ENCODE measurements around the gene RGCC. TPM values are rescaled to one million over a fixed set of nuclear protein-coding genes. Genes with fewer than 3 reads are reported as not detected.
"Not testable (repeated sequence)": the region's sequence is repeated elsewhere in the genome, so short reads cannot be mapped to it uniquely, and the experiment has no call there.

Gene RGCC
- total RNA-seq, 4 donors from 2014 or later = 68.2 to 148 (median 98.6) TPM

DNA sequence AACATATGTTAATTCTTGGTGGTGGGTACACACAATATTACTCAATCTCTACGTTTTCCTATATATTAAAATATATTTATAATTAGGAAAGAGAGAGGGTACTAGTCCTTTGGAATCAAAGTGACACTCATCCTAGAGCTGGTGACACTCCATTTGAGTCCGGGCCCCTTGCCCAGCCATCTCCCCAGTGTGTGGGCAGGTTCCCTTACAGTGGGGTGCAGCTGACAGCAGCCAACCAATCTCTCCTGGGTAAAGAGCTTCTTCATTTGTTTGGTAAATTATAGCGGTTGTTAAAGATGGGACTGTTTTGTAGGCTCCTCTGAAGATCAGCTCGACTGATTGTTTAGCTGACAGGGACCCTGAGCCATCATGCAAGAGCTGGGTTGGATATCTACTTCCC is 37.2 kb upstream of the RGCC start:
- DNase-seq (ENCODE audit: low spot score in 2 of 2) = no peak
- intact Hi-C loops (cut with DNase I; ENCODE audit: low total_unique reads) = no loop called here
- no peak overlapping the region for H3K4me3 ChIP-seq (ENCODE audit: low read depth, poor library complexity, severe bottlenecking)
- TF ChIP-seq, protein P1, sequence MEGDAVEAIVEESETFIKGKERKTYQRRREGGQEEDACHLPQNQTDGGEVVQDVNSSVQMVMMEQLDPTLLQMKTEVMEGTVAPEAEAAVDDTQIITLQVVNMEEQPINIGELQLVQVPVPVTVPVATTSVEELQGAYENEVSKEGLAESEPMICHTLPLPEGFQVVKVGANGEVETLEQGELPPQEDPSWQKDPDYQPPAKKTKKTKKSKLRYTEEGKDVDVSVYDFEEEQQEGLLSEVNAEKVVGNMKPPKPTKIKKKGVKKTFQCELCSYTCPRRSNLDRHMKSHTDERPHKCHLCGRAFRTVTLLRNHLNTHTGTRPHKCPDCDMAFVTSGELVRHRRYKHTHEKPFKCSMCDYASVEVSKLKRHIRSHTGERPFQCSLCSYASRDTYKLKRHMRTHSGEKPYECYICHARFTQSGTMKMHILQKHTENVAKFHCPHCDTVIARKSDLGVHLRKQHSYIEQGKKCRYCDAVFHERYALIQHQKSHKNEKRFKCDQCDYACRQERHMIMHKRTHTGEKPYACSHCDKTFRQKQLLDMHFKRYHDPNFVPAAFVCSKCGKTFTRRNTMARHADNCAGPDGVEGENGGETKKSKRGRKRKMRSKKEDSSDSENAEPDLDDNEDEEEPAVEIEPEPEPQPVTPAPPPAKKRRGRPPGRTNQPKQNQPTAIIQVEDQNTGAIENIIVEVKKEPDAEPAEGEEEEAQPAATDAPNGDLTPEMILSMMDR (IDR thresholded peaks at IDR 0.05) = no peak
- no peak for TF ChIP-seq POLR2A (IDR thresholded peaks at IDR 0.05)
- 84 to 86% methylated on average over 4 of the region's 4 CpGs for WGBS, 2 donors

DNA sequence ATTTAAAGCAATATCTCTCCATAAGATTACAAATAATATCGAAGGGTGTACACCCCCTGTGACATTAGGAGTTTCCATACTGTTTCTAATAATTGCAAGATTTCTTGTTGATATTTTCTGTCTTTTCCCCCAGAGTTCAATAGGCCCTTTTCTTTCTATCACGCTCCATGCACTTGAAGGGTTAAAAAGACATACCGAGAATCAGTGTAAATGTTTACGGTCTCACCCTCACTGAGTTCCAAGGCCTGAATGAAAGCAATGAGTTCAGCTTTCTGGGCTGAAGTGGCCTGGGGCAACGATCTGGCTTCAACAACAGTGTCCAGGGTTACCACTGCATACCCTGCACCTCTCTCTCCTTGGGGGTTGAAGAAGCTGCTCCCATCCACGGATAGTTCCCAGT is 36.0 kb upstream of the RGCC start:
- intact Hi-C loops (cut with DNase I; ENCODE audit: low total_unique reads); DNase-seq (ENCODE audit: low spot score in 2 of 2); H3K4me3 ChIP-seq (ENCODE audit: low read depth, poor library complexity, severe bottlenecking): not testable (repeated sequence)
- 68 to 72% methylated on average over 6 of the region's 6 CpGs for WGBS, 2 donors

DNA sequence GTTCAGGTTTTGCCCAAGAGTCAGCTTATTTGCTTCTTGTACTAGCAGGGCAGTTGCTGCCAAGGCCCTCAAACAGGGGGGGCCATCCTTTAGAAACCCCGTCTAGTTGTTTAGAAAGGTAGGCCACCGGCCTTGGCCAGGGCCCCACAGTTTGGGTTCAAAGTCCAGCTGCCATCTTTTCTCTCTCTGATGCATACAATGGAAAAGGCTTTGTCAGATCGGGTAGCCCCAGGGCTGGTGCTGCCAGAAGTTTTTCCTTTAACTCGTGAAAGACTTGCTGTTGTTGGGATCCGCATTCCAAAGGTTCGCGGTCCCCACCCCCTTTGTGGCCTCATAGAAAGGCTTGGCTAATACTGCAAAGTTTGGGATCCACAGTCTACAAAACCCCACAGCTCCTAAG is 35.4 kb upstream of the RGCC start:
- WGBS, 2 donors = 69 to 72% methylated on average over 7 of the region's 7 CpGs
- intact Hi-C loops (cut with DNase I; ENCODE audit: low total_unique reads); H3K4me3 ChIP-seq (ENCODE audit: low read depth, poor library complexity, severe bottlenecking); DNase-seq (ENCODE audit: low spot score in 2 of 2): not testable (repeated sequence)

DNA sequence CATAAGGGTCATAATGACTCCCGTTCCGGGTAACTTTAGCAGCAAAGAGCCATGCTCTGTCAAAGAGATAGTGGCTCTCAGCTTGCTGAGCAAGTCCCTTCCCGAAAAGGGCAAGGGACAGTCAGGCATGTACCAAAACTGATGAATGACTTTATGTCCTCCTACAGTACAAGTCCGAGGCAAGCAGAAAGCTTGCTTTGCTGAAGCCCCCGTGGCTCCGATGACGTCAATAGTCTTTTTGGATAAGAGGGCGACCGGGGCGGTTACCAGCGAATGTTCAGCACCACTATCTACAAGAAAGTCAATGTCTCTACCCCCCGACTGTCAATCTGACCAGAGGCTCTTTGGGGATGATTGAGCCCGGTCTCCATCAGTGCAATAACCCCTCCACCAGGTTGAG is 34.1 kb upstream of the RGCC start:
- H3K4me3 ChIP-seq (ENCODE audit: low read depth, poor library complexity, severe bottlenecking); intact Hi-C loops (cut with DNase I; ENCODE audit: low total_unique reads); DNase-seq (ENCODE audit: low spot score in 2 of 2): not testable (repeated sequence)
- 85 to 88% methylated on average over 13 of the region's 13 CpGs for WGBS, 2 donors

DNA sequence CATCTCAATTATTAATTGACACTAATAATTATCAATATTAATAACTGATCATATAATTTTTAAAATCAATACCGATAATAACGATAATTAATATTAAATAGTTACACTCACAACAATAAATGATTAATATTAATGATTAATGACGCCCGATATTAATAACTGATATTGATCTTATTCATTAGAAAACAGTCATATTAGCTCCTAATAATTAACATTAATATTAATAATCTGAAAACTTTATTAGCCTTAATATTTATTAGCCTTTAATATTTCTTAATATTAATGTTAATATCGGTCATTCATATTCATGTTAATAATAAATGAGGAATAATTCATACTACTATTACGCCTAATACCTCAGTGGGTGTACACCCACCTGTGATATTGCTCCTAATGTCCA is 32.7 kb upstream of the RGCC start:
- H3K4me3 ChIP-seq (ENCODE audit: low read depth, poor library complexity, severe bottlenecking); intact Hi-C loops (cut with DNase I; ENCODE audit: low total_unique reads); DNase-seq (ENCODE audit: low spot score in 2 of 2): not testable (repeated sequence)
- 96 to 97% methylated on average over 6 of the region's 6 CpGs for WGBS, 2 donors

DNA sequence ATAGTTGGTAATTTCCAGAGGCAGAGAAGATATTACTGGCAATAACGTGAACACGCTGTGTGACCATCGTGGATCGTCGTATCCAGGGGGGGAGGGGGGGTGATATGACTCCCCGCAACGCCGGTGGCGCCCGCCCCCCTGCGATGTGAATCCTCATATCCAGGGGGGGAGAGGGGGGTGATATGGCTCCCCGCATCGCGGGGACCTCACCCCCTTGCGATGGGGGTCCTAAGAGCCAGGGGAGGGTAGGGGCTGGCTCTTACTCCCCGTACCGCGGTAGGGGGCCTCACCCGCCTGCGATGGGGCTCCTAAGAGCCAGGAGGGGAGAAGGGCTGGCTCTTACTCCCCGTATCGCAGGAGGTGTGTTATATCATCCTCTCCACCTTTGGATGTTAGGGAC is 31.3 kb upstream of the RGCC start:
- 64 to 79% methylated on average over 21 to 22 of the region's 22 CpGs for WGBS, 2 donors

DNA sequence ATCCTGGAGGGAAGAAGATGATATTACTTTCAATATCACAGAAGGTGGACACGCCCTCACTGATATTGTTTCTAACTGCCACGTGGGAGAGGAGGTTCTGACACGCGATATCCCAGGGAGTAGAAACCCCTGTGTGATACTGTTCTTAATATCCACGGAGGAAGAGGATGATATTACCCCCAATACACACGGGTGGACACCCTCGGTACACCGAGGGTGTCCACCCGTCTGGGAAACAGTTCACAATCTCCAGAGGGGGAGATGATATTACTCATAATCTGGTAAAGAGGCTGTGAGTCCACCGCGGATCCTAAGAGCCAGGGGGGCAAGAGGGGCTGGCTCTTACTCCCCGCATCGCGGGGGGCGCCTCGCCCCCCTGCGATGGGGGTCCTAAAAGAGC is 29.7 kb upstream of the RGCC start:
- TF ChIP-seq POLR2A (IDR thresholded peaks at IDR 0.05) = no peak
- TF ChIP-seq, protein P1 (IDR thresholded peaks at IDR 0.05) = no peak
- DNase-seq (ENCODE audit: low spot score in 2 of 2) = no peak
- 44 to 62% methylated on average over 9 of the region's 17 CpGs for WGBS, 2 donors
- no peak overlapping the region for H3K4me3 ChIP-seq (ENCODE audit: low read depth, poor library complexity, severe bottlenecking)
- intact Hi-C loops (cut with DNase I; ENCODE audit: low total_unique reads) = no loop called here

More for the DNA sequence above, 31.3 kb upstream of the RGCC start:
- DNase-seq (ENCODE audit: low spot score in 2 of 2) = no peak
- intact Hi-C loops (cut with DNase I; ENCODE audit: low total_unique reads) = no loop called here
- no peak overlapping the region for H3K4me3 ChIP-seq (ENCODE audit: low read depth, poor library complexity, severe bottlenecking)
- no peak for TF ChIP-seq POLR2A (IDR thresholded peaks at IDR 0.05)

DNA sequence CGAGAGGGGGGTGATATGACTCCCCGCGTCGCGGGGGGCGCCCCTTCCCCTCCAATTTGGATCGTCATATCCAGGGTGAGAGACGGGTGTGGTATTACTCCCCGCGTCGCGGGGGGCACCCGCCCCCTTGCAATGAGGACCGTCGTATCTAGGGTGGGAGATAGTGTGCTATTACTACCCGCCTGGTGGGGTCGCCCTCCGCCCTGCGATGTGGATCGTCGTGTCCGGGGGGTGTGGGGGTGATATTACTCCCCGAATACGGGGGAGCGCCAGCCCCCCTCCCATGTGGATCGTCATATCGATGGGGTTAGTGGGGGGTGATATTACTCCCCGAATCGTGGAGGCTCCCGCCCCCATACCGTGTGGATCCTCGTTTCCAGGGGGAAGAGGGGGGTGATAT is 29.2 kb upstream of the RGCC start:
- H3K4me3 ChIP-seq (ENCODE audit: low read depth, poor library complexity, severe bottlenecking) = no peak overlapping the region
- intact Hi-C loops (cut with DNase I; ENCODE audit: low total_unique reads) = no loop called here
- TF ChIP-seq, protein P1 (IDR thresholded peaks at IDR 0.05) = no peak
- no peak for TF ChIP-seq POLR2A (IDR thresholded peaks at IDR 0.05)
- WGBS, 2 donors = 23 to 30% methylated on average over 20 to 32 of the region's 32 CpGs
- no peak for DNase-seq (ENCODE audit: low spot score in 2 of 2)

DNA sequence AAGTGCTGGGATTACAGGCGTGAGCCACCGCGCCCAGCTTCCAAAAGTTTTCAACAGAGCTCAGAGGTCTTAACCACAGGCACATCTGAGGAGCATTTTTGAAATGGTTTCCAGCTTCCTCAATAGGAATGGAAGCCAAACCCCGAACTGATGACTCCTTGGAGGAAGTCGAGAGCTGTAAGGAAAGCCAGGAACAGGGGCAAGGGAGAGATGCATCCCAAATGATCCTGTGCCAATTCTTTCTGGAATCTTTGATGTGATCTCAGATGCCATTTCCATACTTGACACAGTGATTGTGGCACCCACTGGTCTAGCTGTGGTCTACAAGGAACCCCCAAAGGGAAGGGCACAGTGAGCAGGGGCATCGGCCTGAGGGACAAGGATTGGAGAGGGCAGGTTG is 23.3 kb upstream of the RGCC start:
- intact Hi-C loops (cut with DNase I; ENCODE audit: low total_unique reads); DNase-seq (ENCODE audit: low spot score in 2 of 2); H3K4me3 ChIP-seq (ENCODE audit: low read depth, poor library complexity, severe bottlenecking): not testable (repeated sequence)
- 60 to 76% methylated on average over 6 of the region's 6 CpGs for WGBS, 2 donors

All from lower leg skin (tissue), 4 donors.